ENCODE data around the gene RPS21. TPM values are rescaled to one million over a fixed set of nuclear protein-coding genes. Genes with fewer than 3 reads are reported as not detected.

The RPS21 gene
- total and polyA plus RNA-seq, 2 of the 13 experiments (the other 11 are each of a cell fraction or from before 2014, with no cell fraction given): 2,647 to 11,063 TPM

- TF ChIP-seq TIGD3 (CRISPR knock-in tag; IDR thresholded peaks at IDR 0.05; ENCODE audit: borderline replicate concordance) (peak; percentile 70; the same call in 1 of the 2 replicates), ZNF292 (CRISPR knock-in tag; IDR thresholded peaks at IDR 0.05; ENCODE audit: borderline replicate concordance, low read depth) (peak; percentile 68), ZNF800 (CRISPR knock-in tag; IDR thresholded peaks at IDR 0.05) (no peak), ZNF335 (CRISPR knock-in tag; IDR thresholded peaks at IDR 0.05) (no peak), ZNF710 (CRISPR knock-in tag; IDR thresholded peaks at IDR 0.05; ENCODE audit: borderline replicate concordance) (peak; percentile 82; the same call in 1 of the 2 replicates), THYN1 (CRISPR knock-in tag; IDR thresholded peaks at IDR 0.05; ENCODE audit: borderline replicate concordance, low read depth) (peak; percentile 93; the same call in 1 of the 2 replicates), RFXAP (CRISPR knock-in tag; IDR thresholded peaks at IDR 0.05; ENCODE audit: borderline replicate concordance) (no peak), PLSCR1 (CRISPR knock-in tag; IDR thresholded peaks at IDR 0.05; ENCODE audit: borderline replicate concordance) (no peak), NAIF1 (CRISPR knock-in tag; IDR thresholded peaks at IDR 0.05; ENCODE audit: borderline replicate concordance) (no peak), RERE (CRISPR knock-in tag; IDR thresholded peaks at IDR 0.05; ENCODE audit: low read depth) (0 out of 2 replicates have a peak, but pooled peaks have one; percentile 17), MYNN (CRISPR knock-in tag; IDR thresholded peaks at IDR 0.05; ENCODE audit: low read depth) (no peak), ZNF232 (CRISPR knock-in tag; IDR thresholded peaks at IDR 0.05; ENCODE audit: borderline replicate concordance) (no peak), DR1 (CRISPR knock-in tag; IDR thresholded peaks at IDR 0.05) (no peak; the same call in 1 of the 2 replicates), ZNF841 (CRISPR knock-in tag; IDR thresholded peaks at IDR 0.05; ENCODE audit: borderline replicate concordance) (no peak), MZF1 (CRISPR knock-in tag; IDR thresholded peaks at IDR 0.05; ENCODE audit: borderline replicate concordance) (0 out of 2 replicates have a peak, but pooled peaks have one; percentile 31)
Measured at GRCh38 chr20:62370807-62371587, 15.9 kb upstream of the RPS21 start (continued).

Measured in HepG2 (cell line).